ENCODE measurements around the gene PLCL2.

GRCh38 chr3:16883723-16884083, 1.1 kb upstream of the PLCL2 start:
- TF ChIP-seq CTCF (IDR thresholded peaks at IDR 0.05) (no peak), POLR2A (IDR thresholded peaks at IDR 0.05) (no peak)

Data from prostate gland (tissue), 2 donors.